ENCODE results near the gene PLXDC2. TPM values are rescaled to one million over a fixed set of nuclear protein-coding genes. Genes with fewer than 3 reads are reported as not detected.
A peak's percentile ranks its signal among the peaks of the same experiment; 100 is the strongest.
"Not testable (repeated sequence)": the region's sequence is repeated elsewhere in the genome, so short reads cannot be mapped to it uniquely, and the experiment has no call there.

PLXDC2 gene
- total RNA-seq, 6 experiments from 2014 or later: 4.1 to 6.5 (median 5.3) TPM

GRCh38 chr10:19998482-19998881 is 182.2 kb downstream of the PLXDC2 start:
- H3K9me3 ChIP-seq: no peaks in the 10 kb centered on the region
- peaks cover 0 to 26% (median 0%) of the 10 kb centered on the region in 4 donors for H3K4me1 ChIP-seq
- no peak overlapping the region for H3K27ac ChIP-seq
- H3K36me3 ChIP-seq: no peaks in the 10 kb centered on the region
- no peak for DNase-seq
- peak in 3 of 4 donors; percentile 26 to 56 (median 51) for ATAC-seq
- WGBS (ENCODE audit: insufficient coverage, low coverage, low lambda C conversion rate, missing lambda C conversion rate): 42% methylated on average over 2 of the region's 2 CpGs
- no peak overlapping the region for H3K4me3 ChIP-seq
- no peak for TF ChIP-seq POLR2A (IDR thresholded peaks at IDR 0.05)
- TF ChIP-seq, protein P1, sequence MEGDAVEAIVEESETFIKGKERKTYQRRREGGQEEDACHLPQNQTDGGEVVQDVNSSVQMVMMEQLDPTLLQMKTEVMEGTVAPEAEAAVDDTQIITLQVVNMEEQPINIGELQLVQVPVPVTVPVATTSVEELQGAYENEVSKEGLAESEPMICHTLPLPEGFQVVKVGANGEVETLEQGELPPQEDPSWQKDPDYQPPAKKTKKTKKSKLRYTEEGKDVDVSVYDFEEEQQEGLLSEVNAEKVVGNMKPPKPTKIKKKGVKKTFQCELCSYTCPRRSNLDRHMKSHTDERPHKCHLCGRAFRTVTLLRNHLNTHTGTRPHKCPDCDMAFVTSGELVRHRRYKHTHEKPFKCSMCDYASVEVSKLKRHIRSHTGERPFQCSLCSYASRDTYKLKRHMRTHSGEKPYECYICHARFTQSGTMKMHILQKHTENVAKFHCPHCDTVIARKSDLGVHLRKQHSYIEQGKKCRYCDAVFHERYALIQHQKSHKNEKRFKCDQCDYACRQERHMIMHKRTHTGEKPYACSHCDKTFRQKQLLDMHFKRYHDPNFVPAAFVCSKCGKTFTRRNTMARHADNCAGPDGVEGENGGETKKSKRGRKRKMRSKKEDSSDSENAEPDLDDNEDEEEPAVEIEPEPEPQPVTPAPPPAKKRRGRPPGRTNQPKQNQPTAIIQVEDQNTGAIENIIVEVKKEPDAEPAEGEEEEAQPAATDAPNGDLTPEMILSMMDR (IDR thresholded peaks at IDR 0.05): no peak
- intact Hi-C loops (cut with DNase I): no loop called here
- H3K27me3 ChIP-seq: no peaks in the 10 kb centered on the region

DNA sequence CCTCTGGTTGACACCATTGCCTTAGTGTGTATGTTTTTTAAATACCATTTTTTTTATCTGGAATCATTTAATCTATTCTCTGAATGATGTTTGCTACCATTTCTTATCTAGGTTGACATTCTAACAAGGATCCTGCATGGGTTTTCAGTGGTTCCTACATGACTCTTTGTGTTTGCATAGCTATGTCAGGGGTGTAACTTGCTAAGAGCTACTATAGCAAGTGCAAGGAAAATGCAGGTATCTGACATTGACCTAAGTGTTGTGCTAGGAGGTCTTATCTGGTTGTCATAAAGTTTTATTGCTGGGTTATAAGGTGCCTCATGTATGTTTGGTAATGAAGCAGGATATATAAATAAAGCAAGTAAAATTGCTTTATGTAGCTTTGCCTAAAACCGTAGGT is 183.2 kb downstream of the PLXDC2 start:
- no peak for ATAC-seq
- Histone ChIP-seq H3K9me3 (no peaks in the 10 kb centered on the region), H3K4me1 (peaks cover 0 to 28% (median under 1%) of the 10 kb centered on the region in 4 donors), H3K36me3 (no peaks in the 10 kb centered on the region), H3K4me3 (no peak overlapping the region), H3K27me3 (no peaks in the 10 kb centered on the region), H3K27ac (no peak overlapping the region)
- TF ChIP-seq POLR2A (IDR thresholded peaks at IDR 0.05): no peak
- TF ChIP-seq, protein P1 (IDR thresholded peaks at IDR 0.05): no peak
- WGBS (ENCODE audit: insufficient coverage, low coverage, low lambda C conversion rate, missing lambda C conversion rate): 75% methylated on average over 1 of the region's 1 CpG
- intact Hi-C loops (cut with DNase I): no loop called here
- no peak for DNase-seq

DNA sequence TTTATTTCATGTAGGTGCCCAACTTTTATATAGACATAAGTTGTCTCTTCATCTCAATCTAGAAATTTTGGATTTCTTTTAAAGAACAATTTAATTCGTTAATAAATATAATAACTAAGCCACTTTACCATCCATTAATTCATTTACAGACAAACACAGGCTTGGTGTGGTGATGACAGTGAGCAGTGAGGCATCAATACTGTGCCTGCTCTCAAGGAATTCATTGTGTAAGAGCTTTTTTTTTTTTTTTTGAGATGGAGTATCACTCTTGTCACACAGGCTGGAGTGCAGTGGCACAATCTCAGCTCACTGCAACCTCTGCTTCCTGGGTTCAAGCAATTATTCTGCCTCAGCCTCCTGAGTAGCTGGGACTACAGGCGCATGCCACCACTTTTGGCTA is 185.8 kb downstream of the PLXDC2 start:
- H3K4me3 ChIP-seq; H3K36me3 ChIP-seq; H3K27me3 ChIP-seq; DNase-seq; ATAC-seq; intact Hi-C loops (cut with DNase I); H3K9me3 ChIP-seq: not testable (repeated sequence)
- H3K4me1 ChIP-seq: peaks cover 0 to 44% (median 4%) of the 10 kb centered on the region in 4 donors
- 88% methylated on average over 2 of the region's 2 CpGs for WGBS (ENCODE audit: insufficient coverage, low coverage, low lambda C conversion rate, missing lambda C conversion rate)
- H3K27ac ChIP-seq: peak overlapping the region in 1 of 3 donors; percentile 95

- TF ChIP-seq, protein P1 (IDR thresholded peaks at IDR 0.05): no peak
- no peak for TF ChIP-seq POLR2A (IDR thresholded peaks at IDR 0.05)
- DNase-seq (no peak), ATAC-seq (no peak)
- Histone ChIP-seq H3K4me3 (no peak overlapping the region), H3K36me3 (no peaks in the 10 kb centered on the region), H3K4me1 (peaks cover 0 to 50% (median 4%) of the 10 kb centered on the region in 4 donors), H3K27ac (peak overlapping the region in 2 of 3 donors; percentile 95), H3K27me3 (no peaks in the 10 kb centered on the region), H3K9me3 (no peaks in the 10 kb centered on the region)
- WGBS (ENCODE audit: insufficient coverage, low coverage, low lambda C conversion rate, missing lambda C conversion rate): 54% methylated on average over 3 of the region's 3 CpGs
- intact Hi-C loops (cut with DNase I): no loop called here
These were observed 186.4 kb downstream of the PLXDC2 start for GRCh38 chr10:20002657-20003056.

DNA sequence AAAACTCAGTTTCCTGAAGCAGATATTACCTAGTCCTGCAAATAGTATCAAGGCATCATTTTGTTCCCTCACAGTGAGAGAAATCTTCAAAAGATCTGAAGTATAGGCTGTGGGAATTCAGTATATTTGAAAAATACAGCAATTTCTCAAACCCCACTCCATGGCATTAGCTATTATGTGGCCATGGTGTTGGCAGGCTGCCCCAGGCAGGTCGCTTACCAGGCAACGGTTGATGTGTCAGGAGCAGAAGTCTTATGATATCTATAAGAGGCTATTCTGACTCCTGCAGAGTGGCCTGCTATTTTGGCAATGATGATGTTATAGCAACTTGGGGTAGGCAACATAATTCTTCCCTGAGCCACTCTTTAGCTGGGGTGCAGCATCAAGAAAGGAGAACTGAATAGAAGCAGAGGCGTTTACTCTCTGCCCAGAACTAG is 187.9 kb downstream of the PLXDC2 start:
- no peak for TF ChIP-seq POLR2A (IDR thresholded peaks at IDR 0.05)
- TF ChIP-seq, protein P1 (IDR thresholded peaks at IDR 0.05): no peak
- DNase-seq: peak; percentile 49 to 62 (median 62)
- Histone ChIP-seq H3K27ac (peak overlapping the region; percentile 87 to 95 (median 95)), H3K36me3 (no peaks in the 10 kb centered on the region), H3K27me3 (no peaks in the 10 kb centered on the region), H3K9me3 (no peaks in the 10 kb centered on the region), H3K4me1 (peaks cover 0 to 45% (median 4%) of the 10 kb centered on the region in 4 donors), H3K4me3 (peak overlapping the region in 1 of 3 donors; percentile 10)
- peak; percentile 11 to 29 (median 18) for ATAC-seq
- WGBS (ENCODE audit: insufficient coverage, low coverage, low lambda C conversion rate, missing lambda C conversion rate): 25% methylated on average over 3 of the region's 3 CpGs
- intact Hi-C loops (cut with DNase I): no loop called here
